ENCODE results near the gene TBC1D5.

TBC1D5 gene

DNA sequence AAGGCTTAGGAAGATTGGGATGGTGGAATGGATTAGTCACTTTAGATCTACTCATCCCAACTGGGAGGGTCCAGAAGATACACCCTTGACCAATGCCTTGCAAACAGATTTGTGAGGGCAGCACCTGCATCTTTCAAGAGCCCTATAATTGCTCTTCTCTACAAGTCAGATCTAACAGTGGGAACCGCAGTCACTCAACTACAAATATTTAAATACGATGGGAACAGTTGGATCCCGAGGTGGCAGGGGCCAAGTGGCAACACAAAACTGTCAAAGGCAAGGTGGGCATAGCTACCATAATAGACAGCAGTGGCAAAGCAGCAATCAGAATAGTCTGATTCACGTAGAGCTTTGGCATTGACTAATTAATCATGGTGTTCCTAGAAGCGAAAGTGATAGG, 152.0 kb downstream of the TBC1D5 start:
- H3K27ac ChIP-seq, result no peak overlapping the region

GRCh38 chr3:17589888-17590287, 152.5 kb downstream of the TBC1D5 start:
- H3K27ac ChIP-seq, result no peak overlapping the region
- TF ChIP-seq CTCF (conservative IDR thresholded peaks at IDR 0.05), result no peak

More for the DNA sequence above, 152.0 kb downstream of the TBC1D5 start:
- TF ChIP-seq CTCF (conservative IDR thresholded peaks at IDR 0.05), result no peak

DNA sequence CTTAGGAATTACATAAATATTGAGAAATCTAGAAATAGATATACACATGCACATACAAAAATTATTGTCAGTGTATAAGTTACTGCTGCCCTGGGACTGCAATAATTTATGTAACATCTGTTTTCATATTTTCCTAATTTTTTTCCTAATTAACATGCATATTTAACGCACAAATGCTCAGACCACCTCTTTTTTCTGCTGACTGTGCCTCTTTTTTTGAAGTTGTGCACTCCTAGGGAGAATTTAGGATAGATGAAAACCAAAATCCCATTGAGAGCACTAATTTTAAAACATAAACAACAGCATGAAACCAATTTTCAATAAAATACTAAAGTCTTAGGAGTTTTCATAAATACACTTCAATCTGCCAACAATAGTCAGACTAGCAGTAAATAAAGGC, 154.0 kb downstream of the TBC1D5 start:
- no peak for TF ChIP-seq CTCF (conservative IDR thresholded peaks at IDR 0.05)
- H3K27ac ChIP-seq, result no peak overlapping the region

GRCh38 chr3:17585394-17586325, 156.8 kb downstream of the TBC1D5 start:
- no peak overlapping the region for H3K27ac ChIP-seq

GRCh38 chr3:17584066-17584465, 158.4 kb downstream of the TBC1D5 start:
- no peak for TF ChIP-seq CTCF (conservative IDR thresholded peaks at IDR 0.05)
- H3K27ac ChIP-seq, result no peak overlapping the region

More at GRCh38 chr3:17585394-17586325, 156.8 kb downstream of the TBC1D5 start:
- TF ChIP-seq CTCF (conservative IDR thresholded peaks at IDR 0.05), result no peak

DNA sequence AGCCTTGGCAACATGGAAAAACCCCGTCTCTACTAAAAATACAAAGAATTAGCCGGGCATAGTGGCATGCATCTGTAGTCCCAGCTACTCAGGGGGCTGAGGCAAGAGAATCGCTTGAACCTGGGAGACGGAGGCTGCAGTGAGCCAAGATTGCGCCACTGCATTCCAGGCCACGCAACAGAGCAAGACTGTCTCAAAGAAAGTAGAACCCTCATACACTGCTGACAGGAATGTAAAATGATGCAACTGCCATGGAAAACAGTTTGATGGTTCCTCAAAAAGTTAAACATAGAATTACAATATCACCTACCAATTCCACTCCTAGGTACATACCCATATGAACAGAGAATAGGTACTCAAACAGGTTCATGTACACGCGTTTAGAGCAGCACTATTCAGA, 158.9 kb downstream of the TBC1D5 start:
- no peak overlapping the region for H3K27ac ChIP-seq
- TF ChIP-seq CTCF (conservative IDR thresholded peaks at IDR 0.05), result no peak

- no peak for TF ChIP-seq CTCF (conservative IDR thresholded peaks at IDR 0.05)
- H3K27ac ChIP-seq, result no peak overlapping the region
These were observed 160.9 kb downstream of the TBC1D5 start for GRCh38 chr3:17581421-17582080.
